Progenitor cell of endocrine pancreas (in vitro differentiated cells): ENCODE data around the gene ATG3. TPM values are rescaled to one million over a fixed set of nuclear protein-coding genes. Genes with fewer than 3 reads are reported as not detected.
A peak's percentile ranks its signal among the peaks of the same experiment; 100 is the strongest.
"Not testable (repeated sequence)": the region's sequence is repeated elsewhere in the genome, so short reads cannot be mapped to it uniquely, and the experiment has no call there.

Experiments
- DNase-seq: peaks from one replicate; pipeline ENCODE4 v3.0.0; 2021; ENCODE audit warnings: low spot score; ENCODE audit not compliant: unreplicated experiment
- H3K27ac Mint-ChIP-seq: 2 replicates; pipeline ENCODE4 v1.8.0; 2021; ENCODE audit warnings: mild to moderate bottlenecking, moderate library complexity, mixed read lengths
- H3K27me3 Mint-ChIP-seq: 2 replicates; pipeline ENCODE4 v1.8.0; 2021; ENCODE audit warnings: mixed read lengths
- H3K36me3 Mint-ChIP-seq: 2 replicates; pipeline ENCODE4 v1.8.0; 2022; ENCODE audit warnings: mixed read lengths; ENCODE audit not compliant: insufficient read depth
- H3K4me1 Mint-ChIP-seq: 2 replicates; pipeline ENCODE4 v1.8.0; 2021; ENCODE audit warnings: low read depth, mixed read lengths
- H3K4me3 Mint-ChIP-seq: 2 replicates; pipeline ENCODE4 v1.8.0; 2021; ENCODE audit warnings: low read depth, mild to moderate bottlenecking, moderate library complexity, mixed read lengths
- H3K9me3 Mint-ChIP-seq: 2 replicates; pipeline ENCODE4 v1.8.0; 2021; ENCODE audit warnings: low read depth, mixed read lengths
- CTCF ChIP-seq: fragments of 200-600 bp; sonication (generic); IDR thresholded peaks from one replicate; pipeline ENCODE4 v1.5.0; 2021; ENCODE audit warnings: antibody characterized with exemption, mild to moderate bottlenecking; ENCODE audit not compliant: unreplicated experiment
- total RNA-seq: library from RNA; stranded (reverse); gene quantifications from 2 replicates; pipeline ENCODE4 v1.2.1, GENCODE V29; 2021

ATG3 gene
- total RNA-seq, 1 donor from 2014 or later, result 26.9 TPM

GRCh38 chr3:112539825-112540650, 21.7 kb downstream of the ATG3 start:
- Mint-ChIP-seq H3K36me3 (peaks cover 9% of the 10 kb centered on the region), H3K27me3 (no peaks in the 10 kb centered on the region), H3K27ac (no peak overlapping the region), H3K9me3 (no peaks in the 10 kb centered on the region), H3K4me1 (peaks cover 6% of the 10 kb centered on the region), H3K4me3 (no peak overlapping the region)
- DNase-seq, result no peak
- no peak for TF ChIP-seq CTCF

- Mint-ChIP-seq H3K9me3 (no peaks in the 10 kb centered on the region), H3K4me3 (no peak overlapping the region), H3K27me3 (no peaks in the 10 kb centered on the region), H3K4me1 (peaks cover 4% of the 10 kb centered on the region), H3K27ac (no peak overlapping the region), H3K36me3 (peaks cover 8% of the 10 kb centered on the region)
- TF ChIP-seq CTCF, result peak; percentile 68
- DNase-seq, result no peak
These were observed 30.4 kb downstream of the ATG3 start for GRCh38 chr3:112531358-112531781.

- Mint-ChIP-seq H3K9me3 (no peaks in the 10 kb centered on the region), H3K4me3 (no peak overlapping the region), H3K4me1 (peaks cover 1% of the 10 kb centered on the region), H3K27me3 (no peaks in the 10 kb centered on the region), H3K36me3 (peaks cover 4% of the 10 kb centered on the region), H3K27ac (no peak overlapping the region)
- no peak for TF ChIP-seq CTCF
- no peak for DNase-seq
These were observed 31.2 kb downstream of the ATG3 start for GRCh38 chr3:112530573-112530972.

GRCh38 chr3:112524127-112524526, 37.6 kb downstream of the ATG3 start:
- H3K4me1 Mint-ChIP-seq, H3K36me3 Mint-ChIP-seq, H3K27me3 Mint-ChIP-seq, H3K9me3 Mint-ChIP-seq, H3K4me3 Mint-ChIP-seq, DNase-seq, H3K27ac Mint-ChIP-seq: not testable (repeated sequence)

GRCh38 chr3:112519424-112520001, 42.2 kb downstream of the ATG3 start:
- peaks cover under 1% of the 10 kb centered on the region for H3K36me3 Mint-ChIP-seq
- no peaks in the 10 kb centered on the region for H3K4me1 Mint-ChIP-seq
- no peak for DNase-seq
- H3K9me3 Mint-ChIP-seq, result no peaks in the 10 kb centered on the region
- no peak overlapping the region for H3K27ac Mint-ChIP-seq
- peak; percentile 82 for TF ChIP-seq CTCF
- no peaks in the 10 kb centered on the region for H3K27me3 Mint-ChIP-seq
- no peak overlapping the region for H3K4me3 Mint-ChIP-seq

GRCh38 chr3:112518970-112519369, 42.8 kb downstream of the ATG3 start:
- H3K27ac Mint-ChIP-seq, H3K4me1 Mint-ChIP-seq, DNase-seq, H3K4me3 Mint-ChIP-seq, H3K36me3 Mint-ChIP-seq, H3K27me3 Mint-ChIP-seq, H3K9me3 Mint-ChIP-seq: not testable (repeated sequence)
